Tibial artery (tissue), 4 donors: Measurements from ENCODE around the gene GBF1.

Experiments used
- DNase-seq, 2 donors: peaks; one replicate each; pipeline ENCODE4 v3.0.0-alpha.2; 2019
- H3K27ac ChIP-seq, 2 donors: fragments of 200-600 bp; sonication (generic) in 1 of 2; 1 replicate in 1 of 2; 2 replicates in 1 of 2; pipeline ENCODE4 v1.5.1; 2018 to 2019; ENCODE audit warnings: mild to moderate bottlenecking in 1 of 2
- H3K27me3 ChIP-seq, 2 donors: fragments of 200-600 bp; sonication (generic) in 1 of 2; one replicate each; pipeline versions ENCODE4 v1.5.1 to v1.6.0; 2016 to 2019
- H3K36me3 ChIP-seq, 3 donors: fragments of 200-600 bp; sonication (generic) in 2 of 3; one replicate each; pipeline ENCODE4 v1.5.1; 2016 to 2019; ENCODE audit warnings: mild to moderate bottlenecking in 2 of 3
- H3K4me1 ChIP-seq, 4 donors: fragments of 200-600 bp; sonication (generic) in 2 of 4; 1 replicate in 3 of 4; 2 replicates in 1 of 4; pipeline ENCODE4 v1.5.1; 2016 to 2019
- H3K4me3 ChIP-seq, 2 donors: fragments of 200-600 bp; sonication (generic) in 1 of 2; 1 replicate in 1 of 2; 2 replicates in 1 of 2; pipeline ENCODE4 v1.5.1; 2018 to 2019; ENCODE audit warnings: mild to moderate bottlenecking in 2 of 2
- H3K9me3 ChIP-seq, 3 donors: fragments of 200-600 bp; sonication (generic) in 1 of 3; one replicate each; pipeline ENCODE4 v1.5.1; 2016 to 2019
- intact Hi-C: fragments of 100-400 bp; cut with DNase I; formaldehyde crosslinking; loops from one replicate; pipeline ENCODE4 v1.15.0; 2023; ENCODE audit warnings: low total_unique reads
- TF ChIP-seq, protein P1 (sequence below), 2 experiments: fragments of 200-600 bp in 1 of 2; fragments of 450-650 bp in 1 of 2; IDR thresholded peaks; one replicate each; pipeline ENCODE4 v1.5.1; 2017 to 2019; ENCODE audit warnings: antibody characterized with exemption in 2 of 2, mild to moderate bottlenecking in 1 of 2, moderate library complexity in 1 of 2

The GBF1 gene

GRCh38 chr10:102395400-102396316 lies 150.3 kb downstream of the GBF1 start, which contains the start of gene NFKB2:
Gene NFKB2 (plus strand): TSS chr10:102395705. CDS start chr10:102395960, 255 bp downstream.
- peaks cover 5 to 47% (median 31%) of the 10 kb centered on the region in 4 donors for H3K4me1 ChIP-seq
- intact Hi-C loops, result no loop called here
- peak within 1 kb of the TSS; percentile 64 to 79 for H3K4me3 ChIP-seq
- H3K9me3 ChIP-seq, result no peaks in the 10 kb centered on the region
- H3K27ac ChIP-seq, result peak within 1 kb of the TSS; percentile 91 to 93
- TF ChIP-seq, protein P1, sequence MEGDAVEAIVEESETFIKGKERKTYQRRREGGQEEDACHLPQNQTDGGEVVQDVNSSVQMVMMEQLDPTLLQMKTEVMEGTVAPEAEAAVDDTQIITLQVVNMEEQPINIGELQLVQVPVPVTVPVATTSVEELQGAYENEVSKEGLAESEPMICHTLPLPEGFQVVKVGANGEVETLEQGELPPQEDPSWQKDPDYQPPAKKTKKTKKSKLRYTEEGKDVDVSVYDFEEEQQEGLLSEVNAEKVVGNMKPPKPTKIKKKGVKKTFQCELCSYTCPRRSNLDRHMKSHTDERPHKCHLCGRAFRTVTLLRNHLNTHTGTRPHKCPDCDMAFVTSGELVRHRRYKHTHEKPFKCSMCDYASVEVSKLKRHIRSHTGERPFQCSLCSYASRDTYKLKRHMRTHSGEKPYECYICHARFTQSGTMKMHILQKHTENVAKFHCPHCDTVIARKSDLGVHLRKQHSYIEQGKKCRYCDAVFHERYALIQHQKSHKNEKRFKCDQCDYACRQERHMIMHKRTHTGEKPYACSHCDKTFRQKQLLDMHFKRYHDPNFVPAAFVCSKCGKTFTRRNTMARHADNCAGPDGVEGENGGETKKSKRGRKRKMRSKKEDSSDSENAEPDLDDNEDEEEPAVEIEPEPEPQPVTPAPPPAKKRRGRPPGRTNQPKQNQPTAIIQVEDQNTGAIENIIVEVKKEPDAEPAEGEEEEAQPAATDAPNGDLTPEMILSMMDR (IDR thresholded peaks at IDR 0.05), result no peak
- peaks cover 0 to 16% (median 0%) of the 10 kb centered on the region in 3 donors for H3K36me3 ChIP-seq
- peak; percentile 90 to 95 for DNase-seq
- H3K27me3 ChIP-seq, result no peaks in the 10 kb centered on the region

DNA sequence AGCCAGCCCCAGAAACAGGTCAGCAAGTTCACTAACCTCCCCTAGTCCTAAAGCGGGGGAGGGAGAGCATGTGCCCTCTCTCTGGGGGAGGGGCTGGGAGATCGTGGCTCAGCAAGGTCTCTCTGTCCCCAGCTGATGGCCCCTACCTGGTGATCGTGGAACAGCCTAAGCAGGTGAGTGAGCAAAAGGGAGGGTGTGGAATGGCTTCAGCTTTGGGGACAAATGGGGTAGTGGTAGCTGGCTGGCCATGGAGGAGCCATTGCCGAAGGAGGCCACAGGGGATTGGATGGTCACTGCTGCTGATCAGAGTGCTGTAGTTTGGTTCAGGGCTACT lies 151.0 kb downstream of the GBF1 start:
- TF ChIP-seq, protein P1 (IDR thresholded peaks at IDR 0.05), result no peak
- Histone ChIP-seq H3K4me3 (peak overlapping the region; percentile 64 to 79), H3K9me3 (no peaks in the 10 kb centered on the region), H3K27me3 (no peaks in the 10 kb centered on the region), H3K4me1 (peaks cover 5 to 47% (median 31%) of the 10 kb centered on the region in 4 donors), H3K27ac (peak overlapping the region; percentile 91 to 93), H3K36me3 (peaks cover 3 to 22% (median 4%) of the 10 kb centered on the region in 3 donors)
- DNase-seq, result no peak
- intact Hi-C loops, result no loop called here

- peak overlapping the region in 1 of 2 donors; percentile 79 for H3K4me3 ChIP-seq
- intact Hi-C loops, result no loop called here
- no peak for DNase-seq
- no peaks in the 10 kb centered on the region for H3K9me3 ChIP-seq
- no peaks in the 10 kb centered on the region for H3K27me3 ChIP-seq
- TF ChIP-seq, protein P1 (IDR thresholded peaks at IDR 0.05), result no peak
- H3K27ac ChIP-seq, result peak overlapping the region; percentile 91 to 93
- peaks cover 7 to 27% (median 8%) of the 10 kb centered on the region in 3 donors for H3K36me3 ChIP-seq
- H3K4me1 ChIP-seq, result peaks cover 5 to 47% (median 31%) of the 10 kb centered on the region in 4 donors
These were observed 151.4 kb downstream of the GBF1 start for GRCh38 chr10:102396730-102397151.

- TF ChIP-seq, protein P1 (IDR thresholded peaks at IDR 0.05), result no peak
- DNase-seq, result no peak
- Histone ChIP-seq H3K4me1 (peaks cover 5 to 47% (median 31%) of the 10 kb centered on the region in 4 donors), H3K4me3 (no peak overlapping the region), H3K36me3 (peaks cover 12 to 34% (median 14%) of the 10 kb centered on the region in 3 donors), H3K9me3 (no peaks in the 10 kb centered on the region), H3K27ac (no peak overlapping the region), H3K27me3 (no peaks in the 10 kb centered on the region)
- intact Hi-C loops, result no loop called here
These were observed 152.2 kb downstream of the GBF1 start for GRCh38 chr10:102397222-102398171.
